Naive thymus-derived CD8-positive, alpha-beta T cell (primary cell): Measurements from ENCODE around the gene HSPB7. TPM values are rescaled to one million over a fixed set of nuclear protein-coding genes. Genes with fewer than 3 reads are reported as not detected.
A peak's percentile ranks its signal among the peaks of the same experiment; 100 is the strongest.
"Not testable (repeated sequence)": the region's sequence is repeated elsewhere in the genome, so short reads cannot be mapped to it uniquely, and the experiment has no call there.

ENCODE experiments used
- ATAC-seq, 2 donors: fragments of 150-1000 bp; cut with Tn5 transposase in 1 of 2; sonication (Bioruptor Pico), chemical (Tn5 transposase) in 1 of 2; 1 replicate in 1 of 2; 2 replicates in 1 of 2; pipeline ENCODE4 v1.10.0; 2021; ENCODE audit warnings: mild to moderate bottlenecking in 2 of 2, moderate library complexity in 2 of 2
- POLR2A ChIA-PET: fragments of 350-600 bp; sonication (Branson Sonifier 250); formaldehyde crosslinking; loops from one replicate; lab custom pipeline; 2021; ENCODE audit warnings: antibody characterized with exemption; lab: Charles Lee
- DNase-seq, 10 donors: peaks; one replicate each; pipeline versions ENCODE4 v3.0.0 to v3.0.0-alpha.2; 2020 to 2022
- H3K27ac Mint-ChIP-seq, 10 donors: one replicate each; pipeline ENCODE4 v1.8.0; 2020 to 2022; ENCODE audit warnings: mild to moderate bottlenecking in 10 of 10, mixed read lengths in 10 of 10, moderate library complexity in 4 of 10, inconsistent platforms in 1 of 10
- H3K27me3 Mint-ChIP-seq, 5 donors: one replicate each; pipeline ENCODE4 v1.8.0; 2021 to 2022; ENCODE audit warnings: mixed read lengths in 5 of 5
- H3K36me3 Mint-ChIP-seq, 3 donors: one replicate each; pipeline ENCODE4 v1.8.0; 2020 to 2022; ENCODE audit warnings: mixed read lengths in 3 of 3, mild to moderate bottlenecking in 2 of 3, inconsistent platforms in 1 of 3
- H3K4me1 Mint-ChIP-seq, 4 donors: one replicate each; pipeline ENCODE4 v1.8.0; 2021 to 2022; ENCODE audit warnings: mixed read lengths in 4 of 4
- H3K4me3 Mint-ChIP-seq, 10 donors: one replicate each; pipeline ENCODE4 v1.8.0; 2020 to 2022; ENCODE audit warnings: mild to moderate bottlenecking in 10 of 10, mixed read lengths in 10 of 10, moderate library complexity in 6 of 10, inconsistent platforms in 1 of 10
- H3K9me3 Mint-ChIP-seq, 9 donors: one replicate each; pipeline ENCODE4 v1.8.0; 2020 to 2022; ENCODE audit warnings: mixed read lengths in 9 of 9, mild to moderate bottlenecking in 3 of 9, inconsistent platforms in 1 of 9, moderate library complexity in 1 of 9
- polyA plus RNA-seq, 3 donors: library from polyadenylated mRNA; unstranded; fragments of 300-500 nt; fragmentation: Illumina TruSeq; gene quantifications; one replicate each; pipeline ENCODE4 v1.2.3, GENCODE V29; 2021
- total RNA-seq, 8 experiments: library from RNA in 2 of 8; stranded (reverse) in 2 of 8; gene quantifications; one replicate each; pipeline ENCODE4 v1.2.3 and lab custom pipeline; 2021 to 2026

The HSPB7 gene
- total and polyA plus RNA-seq, 5 experiments from 2014 or later: not detected

DNA sequence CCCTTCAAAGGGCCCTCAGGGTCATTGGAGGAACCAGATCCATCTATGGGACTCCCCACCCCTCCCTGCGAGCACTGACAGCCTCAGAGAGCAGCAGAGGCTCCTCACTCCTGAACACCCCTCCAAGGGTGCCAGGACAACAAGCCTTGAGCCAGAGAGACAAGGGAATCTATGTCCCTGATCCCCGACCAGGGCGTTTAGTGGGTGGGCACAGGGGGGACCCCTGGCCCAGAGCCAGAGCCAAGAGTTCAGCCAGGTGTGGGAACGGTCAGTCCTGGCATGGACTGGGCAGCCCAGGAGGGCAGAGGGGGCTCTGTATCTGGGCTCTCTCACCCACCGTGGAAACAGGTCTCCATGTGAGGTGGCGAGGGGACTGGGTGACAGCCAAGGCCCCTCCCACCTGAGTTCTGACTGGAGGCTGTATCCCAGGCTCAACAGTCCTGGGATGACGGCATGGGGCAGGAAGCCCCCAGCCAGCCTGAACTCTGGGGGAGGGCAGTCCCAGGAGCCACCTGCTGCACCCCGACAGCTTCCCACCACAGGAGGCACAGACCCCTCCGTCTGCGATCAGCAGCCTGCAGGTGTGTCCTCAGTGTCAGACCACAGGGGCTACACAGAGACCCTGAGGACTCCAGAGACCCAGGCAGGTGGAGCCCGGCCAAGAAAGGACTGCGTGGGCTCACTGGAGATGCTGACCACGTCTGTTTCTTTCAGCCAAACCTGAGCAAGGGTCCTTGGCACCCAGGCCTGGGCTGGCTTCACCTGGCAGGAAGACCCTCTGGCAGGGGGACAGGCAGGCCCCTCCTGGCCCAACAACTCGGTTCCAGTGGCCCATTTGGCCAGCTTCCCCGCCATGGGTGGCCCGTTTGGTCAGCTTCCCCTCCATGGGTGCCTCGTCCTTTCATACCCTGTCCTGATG lies 25.0 kb downstream of the HSPB7 start:
- no peak for DNase-seq
- ATAC-seq: no peak
- Mint-ChIP-seq H3K4me3 (no peak overlapping the region), H3K27me3 (peaks cover 0 to 3% (median 0%) of the 10 kb centered on the region in 5 donors), H3K4me1 (no peaks in the 10 kb centered on the region), H3K9me3 (no peaks in the 10 kb centered on the region), H3K27ac (no peak overlapping the region), H3K36me3 (no peaks in the 10 kb centered on the region)
- POLR2A ChIA-PET: no interaction called here

DNA sequence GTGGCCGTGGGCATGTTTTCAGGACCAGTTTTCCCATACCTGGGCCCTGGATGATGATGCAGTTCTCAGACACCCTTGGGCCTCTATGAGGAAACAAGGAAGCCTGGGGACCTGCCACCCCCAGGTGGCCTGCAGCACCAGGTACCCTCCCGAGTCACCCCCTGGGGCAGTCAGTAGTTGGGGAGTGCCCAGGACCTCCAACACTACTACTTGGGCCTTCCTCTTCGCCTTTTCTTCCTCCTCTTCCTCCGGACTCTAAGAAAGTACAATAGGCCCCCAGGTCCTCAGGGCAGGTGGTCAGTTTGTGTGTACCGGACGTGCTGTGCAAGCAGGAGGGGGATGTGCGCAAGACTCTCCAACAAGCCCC lies 25.7 kb downstream of the HSPB7 start:
- Mint-ChIP-seq H3K27me3 (peaks cover 0 to 3% (median 0%) of the 10 kb centered on the region in 5 donors), H3K4me1 (no peaks in the 10 kb centered on the region), H3K36me3 (no peaks in the 10 kb centered on the region), H3K27ac (no peak overlapping the region), H3K9me3 (no peaks in the 10 kb centered on the region), H3K4me3 (no peak overlapping the region)
- ATAC-seq (no peak), DNase-seq (no peak)
- POLR2A ChIA-PET: no interaction called here

DNA sequence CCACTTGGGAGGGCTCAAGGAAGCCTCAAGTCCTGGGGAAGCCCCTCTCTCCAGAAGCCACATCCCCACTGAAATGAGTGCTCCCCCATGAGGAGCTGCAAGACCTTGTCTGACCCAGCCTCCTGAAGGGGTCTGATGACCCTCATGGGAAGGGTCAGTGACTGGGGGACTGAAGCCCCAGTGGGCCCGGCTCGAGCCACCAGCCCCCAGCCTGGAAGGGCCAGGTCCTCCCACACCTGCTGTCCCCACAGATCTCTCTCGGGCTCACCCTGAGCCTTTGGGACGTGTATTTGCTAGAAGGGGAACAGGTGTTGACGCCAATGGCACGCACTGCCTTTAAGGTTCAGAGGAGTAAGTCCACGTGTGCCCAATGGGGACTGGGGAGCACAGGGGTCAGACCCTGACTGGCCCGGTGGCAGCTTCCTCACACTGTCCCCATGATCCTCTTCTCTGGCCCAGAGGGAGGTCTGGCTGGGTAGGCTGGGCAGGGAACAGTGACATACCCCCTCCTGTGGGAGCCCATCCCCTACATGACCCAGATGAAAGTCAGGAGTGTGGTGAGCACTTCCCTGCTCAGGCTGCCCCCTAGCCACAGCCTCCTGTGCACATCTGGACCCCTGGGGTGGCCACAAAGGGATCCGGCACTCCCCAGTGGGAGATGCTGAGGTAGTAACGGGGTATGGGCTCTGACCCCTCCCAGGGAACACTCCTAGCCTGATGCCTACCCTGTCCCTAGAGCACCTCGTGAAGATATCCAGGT lies 26.2 kb downstream of the HSPB7 start:
- no peak for DNase-seq
- no peak for ATAC-seq
- Mint-ChIP-seq H3K36me3 (no peaks in the 10 kb centered on the region), H3K4me1 (no peaks in the 10 kb centered on the region), H3K9me3 (no peaks in the 10 kb centered on the region), H3K27me3 (peaks cover 0 to 3% (median 0%) of the 10 kb centered on the region in 5 donors), H3K27ac (no peak overlapping the region), H3K4me3 (no peak overlapping the region)
- POLR2A ChIA-PET: no interaction called here

DNA sequence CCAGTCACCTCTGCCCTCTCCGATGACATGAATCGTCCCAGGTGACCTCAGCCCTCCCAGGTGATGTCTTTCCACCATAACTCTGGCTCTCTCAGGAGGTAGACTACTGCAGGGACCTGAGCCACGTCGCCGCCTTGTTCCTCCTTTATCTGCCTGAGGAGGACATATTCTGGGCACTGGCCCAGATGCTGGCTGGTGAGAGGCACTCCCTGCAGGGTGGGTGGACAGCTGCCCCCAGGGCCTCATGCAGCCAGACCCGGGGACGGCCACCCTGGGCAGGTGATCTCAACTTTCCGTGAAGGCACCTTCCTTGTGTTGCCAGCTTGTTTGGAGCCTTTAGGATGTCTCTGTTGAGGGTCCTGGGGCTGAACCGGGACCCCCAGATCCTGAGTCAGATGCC lies 28.1 kb downstream of the HSPB7 start:
- POLR2A ChIA-PET: no interaction called here
- Mint-ChIP-seq H3K4me1 (no peaks in the 10 kb centered on the region), H3K4me3 (no peak overlapping the region), H3K27me3 (peaks cover 0 to 3% (median 0%) of the 10 kb centered on the region in 5 donors), H3K9me3 (no peaks in the 10 kb centered on the region), H3K36me3 (no peaks in the 10 kb centered on the region), H3K27ac (no peak overlapping the region)
- ATAC-seq: no peak
- no peak for DNase-seq

DNA sequence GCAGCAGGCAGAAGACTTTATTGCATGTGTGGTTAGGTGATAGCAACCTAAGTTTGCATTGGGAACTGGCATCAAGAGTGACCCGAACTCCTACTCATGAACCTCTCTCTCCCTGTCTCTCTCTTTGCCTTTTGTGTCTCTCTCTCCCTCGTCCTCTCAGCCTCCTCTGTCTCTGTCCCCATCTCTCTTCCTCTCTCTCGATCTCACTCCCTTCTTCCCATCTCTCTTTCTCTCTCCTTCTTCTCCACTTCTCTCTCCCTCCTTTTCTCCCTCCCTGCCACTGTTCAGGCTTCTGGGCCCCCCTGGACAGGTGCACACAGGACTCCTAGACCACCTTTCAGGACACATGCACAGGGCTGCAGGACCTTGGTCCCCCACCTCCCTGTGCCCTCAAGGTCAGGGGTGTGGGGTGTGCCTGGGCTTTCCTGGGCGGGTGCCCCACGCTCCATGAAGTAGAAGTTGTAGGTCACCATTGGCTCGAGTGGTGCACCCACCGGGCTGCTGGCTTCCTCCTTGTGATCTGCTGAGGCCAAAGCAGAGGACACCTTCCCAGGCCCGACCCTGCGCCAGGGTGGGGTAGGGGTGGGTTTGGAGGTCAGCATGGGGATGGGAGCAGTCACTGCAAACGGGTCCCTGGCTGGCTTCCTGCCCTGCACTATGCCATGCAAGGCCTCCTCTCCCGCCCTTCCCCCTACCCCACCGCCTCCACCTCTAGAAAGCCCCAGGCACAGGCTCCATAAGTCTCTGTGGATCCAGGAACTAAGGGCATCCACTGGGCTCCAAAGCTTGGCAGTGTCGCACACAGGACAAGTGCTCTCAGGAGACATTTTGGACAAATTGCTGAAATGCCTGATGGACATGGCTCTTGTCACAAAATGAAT lies 28.7 kb downstream of the HSPB7 start:
- DNase-seq: no peak
- POLR2A ChIA-PET: interaction anchor here (0.6 kb wide), 1 partner anchor 31 kb away, joined by 4 read pairs; no protein-coding TSS in a partner anchor
- H3K27me3 Mint-ChIP-seq: peaks cover 0 to 3% (median 0%) of the 10 kb centered on the region in 5 donors
- H3K27ac Mint-ChIP-seq: peak overlapping the region in 1 of 10 donors; percentile 62
- no peaks in the 10 kb centered on the region for H3K4me1 Mint-ChIP-seq
- H3K36me3 Mint-ChIP-seq: no peaks in the 10 kb centered on the region
- no peak overlapping the region for H3K4me3 Mint-ChIP-seq
- H3K9me3 Mint-ChIP-seq: no peaks in the 10 kb centered on the region
- no peak for ATAC-seq

DNA sequence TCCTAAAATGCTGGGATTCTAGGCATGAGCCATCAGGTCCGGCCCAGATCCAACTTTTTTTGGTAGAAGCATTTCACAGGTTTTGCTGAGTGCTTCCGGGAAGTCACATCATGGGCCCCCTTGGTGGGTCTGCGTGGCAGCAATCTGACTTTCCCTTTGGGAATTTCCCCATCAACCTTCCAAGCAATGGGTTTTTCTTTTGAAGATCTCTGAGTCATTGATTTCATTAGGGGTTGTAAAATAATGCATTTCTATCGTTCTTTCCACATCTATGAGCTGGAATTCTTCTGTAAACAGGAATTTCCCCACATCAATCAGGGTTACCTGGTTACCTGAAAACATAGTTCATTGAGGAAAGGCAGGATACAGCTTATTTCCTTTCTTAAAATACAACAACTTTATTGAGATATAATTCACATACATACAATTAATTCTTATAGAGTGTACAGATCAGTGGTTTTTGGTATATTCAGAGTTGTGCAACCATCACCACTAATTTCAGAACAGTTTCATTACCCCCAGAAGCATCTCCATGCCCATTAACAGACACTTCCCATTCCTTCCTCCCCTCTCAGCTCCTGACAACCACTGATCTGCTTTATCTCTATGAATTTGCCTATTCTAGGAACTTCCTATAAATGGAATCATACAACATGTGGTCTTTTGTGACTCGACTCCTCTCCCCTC lies 32.1 kb downstream of the HSPB7 start:
- POLR2A ChIA-PET: interaction anchor here (1.3 kb wide), 1 partner anchor 9 kb away, joined by 3 read pairs; the partner anchor contains the start of gene ZBTB17
- no peak for DNase-seq
- Mint-ChIP-seq H3K4me3 (no peak overlapping the region), H3K27ac (no peak overlapping the region), H3K4me1 (no peaks in the 10 kb centered on the region), H3K9me3 (no peaks in the 10 kb centered on the region), H3K36me3 (no peaks in the 10 kb centered on the region), H3K27me3 (peaks cover 0 to 3% (median 2%) of the 10 kb centered on the region in 5 donors)
- ATAC-seq: no peak

DNA sequence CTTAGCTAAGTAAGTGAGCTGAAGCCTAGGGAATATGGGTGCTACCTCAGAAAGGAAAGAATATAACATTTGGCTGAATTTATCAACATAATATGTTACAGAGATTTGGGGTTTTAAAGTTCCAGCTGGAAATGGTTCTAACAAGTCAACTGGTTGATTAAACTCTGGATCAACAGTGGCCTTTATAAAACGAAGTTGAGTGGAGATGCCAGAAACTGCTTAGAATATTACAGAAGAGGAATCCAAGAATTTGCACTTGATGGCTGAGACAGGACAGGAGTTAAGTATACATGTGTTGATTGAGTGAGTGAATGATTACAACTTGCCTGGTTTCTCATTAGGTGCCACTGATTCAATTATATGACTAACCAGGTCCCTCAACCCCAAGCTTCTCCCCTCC lies 34.6 kb downstream of the HSPB7 start:
- Mint-ChIP-seq H3K27me3 (peaks cover 0 to 3% (median 0%) of the 10 kb centered on the region in 5 donors), H3K4me1 (no peaks in the 10 kb centered on the region), H3K36me3 (no peaks in the 10 kb centered on the region), H3K4me3 (no peak overlapping the region), H3K9me3 (no peaks in the 10 kb centered on the region), H3K27ac (no peak overlapping the region)
- DNase-seq (no peak), ATAC-seq (no peak)
- POLR2A ChIA-PET: no interaction called here

DNA sequence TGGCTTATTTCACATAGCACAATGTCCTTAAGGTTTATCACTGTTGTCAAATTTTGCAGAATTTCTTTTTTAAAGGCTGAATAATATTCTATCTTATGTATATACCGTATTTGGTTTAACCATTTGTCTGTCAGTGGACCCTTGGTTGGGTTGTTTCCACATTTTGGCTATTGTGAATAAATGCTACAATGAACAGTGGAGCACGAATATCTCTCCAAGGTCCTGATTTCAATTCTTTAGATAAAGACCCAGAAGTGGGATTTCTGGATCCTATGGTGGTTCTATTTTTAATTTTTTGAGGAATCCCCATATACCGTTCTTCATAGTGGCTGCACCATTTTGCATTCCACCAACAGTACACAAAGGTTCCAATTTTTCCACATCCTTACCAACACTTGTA lies 36.2 kb downstream of the HSPB7 start:
- Mint-ChIP-seq H3K4me3 (no peak overlapping the region), H3K27me3 (peaks cover 0 to 3% (median 0%) of the 10 kb centered on the region in 5 donors), H3K4me1 (peaks cover under 1 to 3% (median 2%) of the 10 kb centered on the region in 4 donors), H3K27ac (no peak overlapping the region), H3K36me3 (no peaks in the 10 kb centered on the region), H3K9me3 (no peaks in the 10 kb centered on the region)
- POLR2A ChIA-PET: no interaction called here
- ATAC-seq (no peak), DNase-seq (no peak)

DNA sequence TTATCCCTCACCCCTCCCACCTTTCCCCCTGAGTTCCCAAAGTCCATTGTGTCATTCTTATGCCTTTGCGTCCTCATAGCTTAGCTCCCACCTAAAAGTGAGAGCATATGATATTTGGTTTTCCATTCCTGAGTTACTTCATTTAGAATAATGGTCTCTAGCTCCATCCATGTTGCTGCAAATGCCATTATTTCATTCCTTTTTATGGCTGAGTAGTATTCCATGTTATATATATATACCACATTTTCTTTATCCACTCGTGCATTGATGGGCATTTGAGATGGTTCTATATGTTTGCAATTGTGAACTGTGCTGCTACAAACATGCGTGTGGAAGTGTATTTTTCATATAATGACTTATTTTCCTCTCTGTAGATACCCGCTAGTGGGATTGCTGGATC lies 39.9 kb downstream of the HSPB7 start:
- DNase-seq, POLR2A ChIA-PET, H3K27me3 Mint-ChIP-seq, H3K27ac Mint-ChIP-seq, ATAC-seq, H3K9me3 Mint-ChIP-seq, H3K36me3 Mint-ChIP-seq: not testable (repeated sequence)
- Mint-ChIP-seq H3K4me1 (peaks cover 18 to 32% (median 31%) of the 10 kb centered on the region in 4 donors), H3K4me3 (peak overlapping the region in 1 of 10 donors; percentile 42)

DNA sequence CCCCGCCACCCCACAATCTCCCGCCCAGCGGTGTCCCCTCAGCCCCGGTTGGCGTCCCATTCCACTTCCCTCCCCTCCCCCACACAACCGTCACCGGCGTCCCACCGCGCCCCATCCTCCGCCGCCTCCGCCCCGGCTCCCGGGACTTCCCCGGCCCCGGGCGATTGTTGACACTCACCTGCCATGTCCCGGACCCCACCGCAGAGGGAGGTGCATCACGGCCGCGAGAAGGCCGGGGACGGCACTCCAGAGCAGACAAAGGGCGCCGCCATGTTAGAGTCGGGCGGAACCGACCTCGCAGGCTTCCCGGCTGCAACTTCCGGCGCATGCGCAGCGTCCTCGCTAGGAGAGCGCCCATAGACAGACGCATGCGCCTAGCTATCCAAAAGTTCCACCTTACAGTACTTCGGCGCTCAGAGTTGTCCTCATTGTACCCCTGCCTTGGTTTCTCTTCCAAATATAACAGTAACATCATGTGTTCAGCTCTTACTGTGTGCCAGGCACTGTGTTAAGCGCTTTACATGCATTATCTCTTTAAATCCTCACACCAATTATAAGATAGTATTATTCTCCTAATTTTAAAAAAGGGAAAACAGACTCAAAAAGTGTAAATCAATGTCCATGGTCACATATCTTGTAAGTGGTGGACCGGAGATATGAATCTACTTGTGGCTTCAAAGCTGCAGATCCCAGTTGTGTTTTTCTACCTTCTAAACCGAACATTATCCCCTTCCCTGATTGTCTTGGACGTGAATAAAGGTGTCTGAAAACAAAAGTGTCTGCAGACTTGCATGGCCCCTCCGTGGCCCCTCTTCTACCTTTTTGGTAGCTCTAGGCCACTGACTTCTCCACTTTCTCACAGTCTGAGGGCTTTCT lies 41.8 kb downstream of the HSPB7 start, which contains the start of gene ZBTB17:
ZBTB17 (minus strand) TSS at position 297 of the 876 bp plus-strand sequence. CDS start 27,606 bp downstream, outside the sequence.
- H3K36me3 Mint-ChIP-seq: peaks cover 7 to 15% (median 10%) of the 10 kb centered on the region in 3 donors
- peak; percentile 92 to 97 (median 96) for DNase-seq
- H3K4me3 Mint-ChIP-seq: peak within 1 kb of the TSS; percentile 87 to 96 (median 90)
- ATAC-seq: peak; percentile 90 to 92
- peaks cover 22 to 43% (median 39%) of the 10 kb centered on the region in 4 donors for H3K4me1 Mint-ChIP-seq
- peak within 1 kb of the TSS; percentile 89 to 96 (median 94) for H3K27ac Mint-ChIP-seq
- POLR2A ChIA-PET: interaction anchor here (0.5 to 2.9 kb wide), 9 partner anchors 10 to 185 kb away, joined by 3 to 16 read pairs (median 5); partner anchors contain the start of gene SPEN
- peaks cover 0 to 2% (median 0%) of the 10 kb centered on the region in 5 donors for H3K27me3 Mint-ChIP-seq
- H3K9me3 Mint-ChIP-seq: no peaks in the 10 kb centered on the region
